Measurements from ENCODE around the gene MEIOB.

- TF ChIP-seq CTCF (IDR thresholded peaks at IDR 0.05): no peak
- no peak for TF ChIP-seq POLR2A (IDR thresholded peaks at IDR 0.05)
Measured at GRCh38 chr16:1877804-1878203, 5.8 kb upstream of the MEIOB start.

Data from body of pancreas (tissue), 4 donors.